ENCODE results near the gene ZNF432. TPM values are rescaled to one million over a fixed set of nuclear protein-coding genes. Genes with fewer than 3 reads are reported as not detected.

Gene ZNF432
- total and polyA plus RNA-seq, 10 of the 15 experiments (the other 5 are each of a cell fraction or from before 2014, with no cell fraction given): 1.7 to 7.2 (median 4.3) TPM

DNA sequence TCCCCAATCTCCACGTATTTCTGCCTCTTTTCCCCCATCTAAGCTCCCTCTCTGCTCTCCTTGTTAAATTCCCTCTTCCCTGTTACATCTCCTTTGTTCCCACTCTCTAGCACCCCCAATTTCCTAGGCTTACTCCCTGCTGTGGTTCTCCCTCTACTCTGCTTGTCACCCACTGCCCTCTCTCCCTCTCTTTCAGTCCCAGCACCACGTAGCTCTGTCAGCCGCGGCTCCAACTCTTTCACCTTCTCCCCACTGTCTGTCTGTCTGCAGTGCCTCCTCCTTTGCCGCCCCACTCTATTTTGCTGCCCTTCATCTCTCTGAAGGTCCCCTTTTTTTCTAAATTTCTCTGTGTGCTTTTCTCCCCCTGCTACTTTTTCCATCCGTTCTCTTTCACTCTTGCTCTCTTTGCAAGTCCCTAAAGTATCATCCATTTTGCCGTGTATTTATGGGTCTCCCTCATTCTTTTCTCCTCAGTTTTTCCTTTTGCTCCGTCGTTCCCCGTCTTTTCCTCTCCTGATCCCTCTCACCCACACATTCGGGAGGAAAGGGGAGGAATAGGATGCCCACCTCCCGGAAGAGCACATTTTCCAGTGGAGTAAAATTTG, 46.0 kb upstream of the ZNF432 start:
- POLR2A ChIA-PET: no interaction called here
- H2AFZ ChIP-seq (ENCODE audit: control insufficient read depth, low read depth, low read length): no peak overlapping the region
- H3K4me2 ChIP-seq (ENCODE audit: control insufficient read depth, insufficient read depth): peak overlapping the region; percentile 52
- H3K4me1 ChIP-seq (ENCODE audit: control insufficient read depth, insufficient read depth, low read length): no peaks in the 10 kb centered on the region
- ATAC-seq (no peak), DNase-seq (ENCODE audit: low read depth, low spot score) (no peak), FAIRE-seq (no peak)
- WGBS (ENCODE audit: insufficient coverage, insufficient replicate concordance, low lambda C conversion rate, missing lambda C conversion rate): 63% methylated on average over 12 of the region's 12 CpGs
- no peak overlapping the region for H3K27ac ChIP-seq (ENCODE audit: control insufficient read depth, insufficient read depth)
- no TSS peak for BruUV-seq (replicated peaks)
- H3K4me3 ChIP-seq: peak overlapping the region; percentile 94
- H3K27me3 ChIP-seq (replicated peaks in 1 of 2; ENCODE audit: control insufficient read depth in 2 of 2, insufficient read depth in 2 of 2, low read length in 1 of 2): no peaks in the 10 kb centered on the region
- CTCF ChIA-PET: no interaction called here
- H3K9me3 ChIP-seq (replicated peaks; ENCODE audit: control insufficient read depth, insufficient read depth, low read length): peaks cover 31% of the 10 kb centered on the region
- in situ Hi-C loops (cut with MboI): no loop called here
- no peaks in the 10 kb centered on the region for H4K20me1 ChIP-seq (ENCODE audit: control insufficient read depth, insufficient read depth)
- peaks cover 10% of the 10 kb centered on the region for H3K79me2 ChIP-seq (ENCODE audit: control insufficient read depth, insufficient read depth, low read length)
- no peaks in the 10 kb centered on the region; a peak in 2 of 4 replicates for H3K36me3 ChIP-seq (ENCODE audit: control insufficient read depth in 2 of 2, insufficient read depth in 2 of 2, low read length in 1 of 2)
- RAD21 ChIA-PET (ENCODE audit: unreplicated experiment): no interaction called here
- SMC1A ChIA-PET (ENCODE audit: uncharacterized antibody, unreplicated experiment): no interaction called here
- intact Hi-C loops (cut with micrococcal nuclease; ENCODE audit: unreplicated experiment): no loop called here
- peak overlapping the region; percentile 83 for H3K9ac ChIP-seq (ENCODE audit: control insufficient read depth, insufficient read depth, low read length)
- TF ChIP-seq MEF2A (IDR thresholded peaks at IDR 0.05; ENCODE audit: insufficient read depth, low read depth, low read length) (no peak), ZBTB11 (CRISPR knock-in tag; IDR thresholded peaks at IDR 0.05) (no peak), FOS (IDR thresholded peaks at IDR 0.05; ENCODE audit: borderline replicate concordance, extremely low read depth, insufficient read length) (no peak), NR2F1 (conservative IDR thresholded peaks at IDR 0.05) (no peak), EGR1 (IDR thresholded peaks at IDR 0.05; ENCODE audit: borderline replicate concordance in 1 of 2, low read depth in 2 of 2, low read length in 2 of 2) (no peak), BRCA1 (IDR thresholded peaks at IDR 0.05; ENCODE audit: low read depth, low read length) (no peak), IRF3 (IDR thresholded peaks at IDR 0.05) (no peak), PML (IDR thresholded peaks at IDR 0.05; ENCODE audit: low read length) (no peak), RBBP5 (conservative IDR thresholded peaks at IDR 0.05) (no peak), LARP7 (IDR thresholded peaks at IDR 0.05) (no peak), EED (IDR thresholded peaks at IDR 0.05; ENCODE audit: low read depth) (peak; percentile 23; the same call in 1 of the 2 replicates)
- TF ChIP-seq, protein P1, sequence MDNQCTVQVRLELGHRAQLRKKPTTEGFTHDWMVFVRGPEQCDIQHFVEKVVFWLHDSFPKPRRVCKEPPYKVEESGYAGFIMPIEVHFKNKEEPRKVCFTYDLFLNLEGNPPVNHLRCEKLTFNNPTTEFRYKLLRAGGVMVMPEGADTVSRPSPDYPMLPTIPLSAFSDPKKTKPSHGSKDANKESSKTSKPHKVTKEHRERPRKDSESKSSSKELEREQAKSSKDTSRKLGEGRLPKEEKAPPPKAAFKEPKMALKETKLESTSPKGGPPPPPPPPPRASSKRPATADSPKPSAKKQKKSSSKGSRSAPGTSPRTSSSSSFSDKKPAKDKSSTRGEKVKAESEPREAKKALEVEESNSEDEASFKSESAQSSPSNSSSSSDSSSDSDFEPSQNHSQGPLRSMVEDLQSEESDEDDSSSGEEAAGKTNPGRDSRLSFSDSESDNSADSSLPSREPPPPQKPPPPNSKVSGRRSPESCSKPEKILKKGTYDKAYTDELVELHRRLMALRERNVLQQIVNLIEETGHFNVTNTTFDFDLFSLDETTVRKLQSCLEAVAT (IDR thresholded peaks at IDR 0.05): peak; percentile 67; the same call in 1 of the 2 replicates
- TF ChIP-seq, protein P2, sequence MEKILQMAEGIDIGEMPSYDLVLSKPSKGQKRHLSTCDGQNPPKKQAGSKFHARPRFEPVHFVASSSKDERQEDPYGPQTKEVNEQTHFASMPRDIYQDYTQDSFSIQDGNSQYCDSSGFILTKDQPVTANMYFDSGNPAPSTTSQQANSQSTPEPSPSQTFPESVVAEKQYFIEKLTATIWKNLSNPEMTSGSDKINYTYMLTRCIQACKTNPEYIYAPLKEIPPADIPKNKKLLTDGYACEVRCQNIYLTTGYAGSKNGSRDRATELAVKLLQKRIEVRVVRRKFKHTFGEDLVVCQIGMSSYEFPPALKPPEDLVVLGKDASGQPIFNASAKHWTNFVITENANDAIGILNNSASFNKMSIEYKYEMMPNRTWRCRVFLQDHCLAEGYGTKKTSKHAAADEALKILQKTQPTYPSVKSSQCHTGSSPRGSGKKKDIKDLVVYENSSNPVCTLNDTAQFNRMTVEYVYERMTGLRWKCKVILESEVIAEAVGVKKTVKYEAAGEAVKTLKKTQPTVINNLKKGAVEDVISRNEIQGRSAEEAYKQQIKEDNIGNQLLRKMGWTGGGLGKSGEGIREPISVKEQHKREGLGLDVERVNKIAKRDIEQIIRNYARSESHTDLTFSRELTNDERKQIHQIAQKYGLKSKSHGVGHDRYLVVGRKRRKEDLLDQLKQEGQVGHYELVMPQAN (conservative IDR thresholded peaks at IDR 0.05): no peak
- TF ChIP-seq, protein P3, sequence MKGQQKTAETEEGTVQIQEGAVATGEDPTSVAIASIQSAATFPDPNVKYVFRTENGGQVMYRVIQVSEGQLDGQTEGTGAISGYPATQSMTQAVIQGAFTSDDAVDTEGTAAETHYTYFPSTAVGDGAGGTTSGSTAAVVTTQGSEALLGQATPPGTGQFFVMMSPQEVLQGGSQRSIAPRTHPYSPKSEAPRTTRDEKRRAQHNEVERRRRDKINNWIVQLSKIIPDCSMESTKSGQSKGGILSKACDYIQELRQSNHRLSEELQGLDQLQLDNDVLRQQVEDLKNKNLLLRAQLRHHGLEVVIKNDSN (IDR thresholded peaks at IDR 0.05; ENCODE audit: borderline replicate concordance, extremely low read length, insufficient read depth, low read depth, low read length): no peak
